BE2C (cell line): ENCODE data around the gene CCR7.

ENCODE experiments used
- DNase-seq: peaks from one replicate; pipeline ENCODE4 v3.0.0-alpha.2; 2020
- H3K27me3 ChIP-seq: fragments of 250-450 bp; sonication (Bioruptor Pico); 2 replicates; pipeline ENCODE4 v1.5.1; 2020; ENCODE audit warnings: mild to moderate bottlenecking
- H3K36me3 ChIP-seq: fragments of 250-450 bp; sonication (Bioruptor Pico); 2 replicates; pipeline ENCODE4 v1.5.1; 2020; ENCODE audit warnings: mild to moderate bottlenecking
- H3K4me1 ChIP-seq: fragments of 250-450 bp; sonication (Bioruptor Pico); 2 replicates; pipeline ENCODE4 v1.5.1; 2020
- H3K4me3 ChIP-seq: 2 replicates; pipeline ENCODE4 v1.5.1; 2011; ENCODE audit warnings: low read depth, low read length
- H3K9me3 ChIP-seq: fragments of 250-450 bp; sonication (Bioruptor Pico); 2 replicates; pipeline ENCODE4 v1.5.1; 2020
- CTCF ChIP-seq: IDR thresholded peaks from 2 replicates; pipeline ENCODE4 v1.5.1; 2012; ENCODE audit warnings: mild to moderate bottlenecking, low read depth, low read length

Gene CCR7

GRCh38 chr17:40610359-40610758, 45.1 kb upstream of the CCR7 start:
- TF ChIP-seq CTCF = no peak
- Histone ChIP-seq H3K4me1 (no peaks in the 10 kb centered on the region), H3K4me3 (no peak overlapping the region), H3K9me3 (no peaks in the 10 kb centered on the region; the same call in 1 of the 2 replicates), H3K36me3 (no peaks in the 10 kb centered on the region), H3K27me3 (peaks cover 45% of the 10 kb centered on the region)
- DNase-seq = no peak

- TF ChIP-seq CTCF = no peak
- Histone ChIP-seq H3K4me1 (no peaks in the 10 kb centered on the region), H3K9me3 (no peaks in the 10 kb centered on the region; the same call in 1 of the 2 replicates), H3K36me3 (no peaks in the 10 kb centered on the region), H3K27me3 (peaks cover 36% of the 10 kb centered on the region), H3K4me3 (no peak overlapping the region)
- DNase-seq = no peak
These were observed 42.8 kb upstream of the CCR7 start for GRCh38 chr17:40608061-40608581.

GRCh38 chr17:40607641-40608040, 42.4 kb upstream of the CCR7 start:
- TF ChIP-seq CTCF = no peak
- DNase-seq = no peak
- Histone ChIP-seq H3K9me3 (no peaks in the 10 kb centered on the region; the same call in 1 of the 2 replicates), H3K27me3 (peaks cover 31% of the 10 kb centered on the region), H3K4me1 (no peaks in the 10 kb centered on the region), H3K36me3 (no peaks in the 10 kb centered on the region), H3K4me3 (no peak overlapping the region)

- no peaks in the 10 kb centered on the region; the same call in 1 of the 2 replicates for H3K9me3 ChIP-seq
- no peaks in the 10 kb centered on the region for H3K4me1 ChIP-seq
- H3K4me3 ChIP-seq = no peak overlapping the region
- TF ChIP-seq CTCF = no peak
- H3K36me3 ChIP-seq = no peaks in the 10 kb centered on the region
- peaks cover 25% of the 10 kb centered on the region for H3K27me3 ChIP-seq
- DNase-seq = no peak
These were observed 41.5 kb upstream of the CCR7 start for GRCh38 chr17:40606548-40607353.

DNA sequence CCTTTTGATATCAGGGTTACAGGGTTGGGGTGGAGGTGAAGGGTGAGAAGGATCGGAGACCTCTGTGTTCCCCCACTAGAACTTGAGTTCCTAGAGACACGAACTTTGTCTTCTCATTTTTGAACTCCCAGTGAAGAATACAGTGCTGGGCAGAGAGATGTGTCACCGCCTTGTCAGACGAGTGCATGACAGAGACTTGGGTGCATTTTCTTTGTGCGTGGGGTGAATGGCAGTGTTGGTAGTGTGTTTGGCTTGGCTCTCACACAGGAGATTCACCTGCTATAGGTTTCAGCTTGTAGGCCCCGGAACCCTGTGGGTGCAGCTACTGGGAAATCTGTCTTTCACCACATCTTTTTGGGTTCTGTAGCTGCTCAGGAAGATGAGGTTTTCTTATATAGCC, 40.0 kb upstream of the CCR7 start:
- no peaks in the 10 kb centered on the region; the same call in 1 of the 2 replicates for H3K9me3 ChIP-seq
- H3K36me3 ChIP-seq = no peaks in the 10 kb centered on the region
- no peaks in the 10 kb centered on the region for H3K4me1 ChIP-seq
- no peak overlapping the region for H3K4me3 ChIP-seq
- DNase-seq = no peak
- TF ChIP-seq CTCF = no peak
- H3K27me3 ChIP-seq = peaks cover 20% of the 10 kb centered on the region
